GM12874 (cell line): ENCODE results near the gene PHF12.
A peak's percentile ranks its signal among the peaks of the same experiment; 100 is the strongest.

Experiments
- CTCF ChIP-seq: IDR thresholded peaks from 2 replicates; pipeline ENCODE4 v1.5.1; 2011; ENCODE audit warnings: low read depth, mild to moderate bottlenecking, control low read depth, low read length, moderate library complexity; ENCODE audit not compliant: insufficient read depth

The PHF12 gene

GRCh38 chr17:28954886-28955285, 3.6 kb upstream of the PHF12 start:
- TF ChIP-seq CTCF, result no peak

- TF ChIP-seq CTCF, result peak; percentile 92
Measured at GRCh38 chr17:28953444-28954118, 2.3 kb upstream of the PHF12 start.

- no peak for TF ChIP-seq CTCF
Measured at GRCh38 chr17:28951991-28952975, 965 bp upstream of the PHF12 start.

- TF ChIP-seq CTCF, result no peak
Measured at GRCh38 chr17:28950752-28951427, 428 bp downstream of the PHF12 start.

- no peak for TF ChIP-seq CTCF
Measured at GRCh38 chr17:28950017-28950751, 1.1 kb downstream of the PHF12 start.

GRCh38 chr17:28949185-28950016, 1.9 kb downstream of the PHF12 start:
- TF ChIP-seq CTCF, result no peak
